Right lobe of liver (tissue), 6 donors: Measurements from ENCODE around the gene M6PR. TPM values are rescaled to one million over a fixed set of nuclear protein-coding genes. Genes with fewer than 3 reads are reported as not detected.

Source experiments
- ATAC-seq, 4 donors: fragments of 200-7000 bp; cut with Tn5 transposase; one replicate each; pipeline ENCODE4 v1.9.1; 2020; ENCODE audit warnings: mild to moderate bottlenecking in 4 of 4, moderate library complexity in 4 of 4
- DNase-seq, 3 donors: peaks; one replicate each; pipeline ENCODE4 v3.0.0-alpha.2; 2020
- H3K27ac ChIP-seq, 3 donors: fragments of 200-600 bp; one replicate each; pipeline ENCODE4 v1.8.0; 2022
- H3K27me3 ChIP-seq, 2 donors: fragments of 200-600 bp; one replicate each; pipeline ENCODE4 v1.8.0; 2022
- H3K36me3 ChIP-seq, 4 donors: fragments of 200-600 bp; sonication (generic) in 1 of 4; one replicate each; pipeline versions ENCODE4 v1.5.1 to v1.8.0; 2017 to 2022; ENCODE audit warnings: control low read depth in 1 of 4
- H3K4me1 ChIP-seq, 4 donors: fragments of 200-600 bp; sonication (generic) in 1 of 4; one replicate each; pipeline versions ENCODE4 v1.5.1 to v1.8.0; 2017 to 2022; ENCODE audit warnings: control low read depth in 1 of 4
- H3K4me3 ChIP-seq, 3 donors: fragments of 200-600 bp; one replicate each; pipeline ENCODE4 v1.8.0; 2022
- H3K9me3 ChIP-seq, 4 donors: fragments of 200-600 bp; sonication (generic) in 1 of 4; one replicate each; pipeline versions ENCODE4 v1.5.1 to v1.8.0; 2017 to 2022; ENCODE audit warnings: control low read depth in 1 of 4
- CTCF ChIP-seq, 4 donors: fragments of 200-600 bp in 3 of 4; fragments of 450-650 bp in 1 of 4; IDR thresholded peaks; one replicate each; pipeline versions ENCODE4 v1.5.1 to v1.8.0; 2016 to 2022; ENCODE audit warnings: antibody characterized with exemption in 4 of 4, mild to moderate bottlenecking in 2 of 4
- POLR2A ChIP-seq: fragments of 450-650 bp; IDR thresholded peaks from one replicate; pipeline ENCODE4 v1.6.1; 2017; ENCODE audit warnings: antibody characterized with exemption, mild to moderate bottlenecking
- WGBS: methylation state at CpG from one replicate; pipeline ENCODE4 v1.1.6; 2018; ENCODE audit warnings: low coverage, low lambda C conversion rate; ENCODE audit not compliant: insufficient coverage; ENCODE audit errors: missing lambda C conversion rate; 5-methylcytosine and 5-hydroxymethylcytosine counted together
- intact Hi-C, 2 donors: fragments of 100-400 bp; cut with DNase I; formaldehyde crosslinking; loops; one replicate each; pipeline versions ENCODE4 v1.11.2 to v1.14.1; 2022
- total RNA-seq, 6 experiments: library from RNA; depleted of rRNA in 2 of 6; stranded (reverse); fragments of >200 nt in 2 of 6; fragmentation: NEBNext Ultra II Directional in 3 of 6; extraction: Animal tissue kit (Norgen Biotek cat#: 25700) in 3 of 6; gene quantifications; one replicate each; pipeline versions ENCODE4 v1.1.0 to v1.2.4, GENCODE V29; 2016 to 2023
- donor health status: DM: no; HTN: yes; CAD: no.
- donor health status: DM: no; HTN: no; CAD: no.
- donor health status: DM: no; HTN: no; CAD: no.
- donor health status: DM: no; HTN: yes; CAD: no.
- donor health status: DM: no; HTN: yes; CAD: no.

The M6PR gene
- total RNA-seq, 6 experiments from 2014 or later = 45.5 to 82.2 (median 69.1) TPM

- DNase-seq (no peak), ATAC-seq (no peak)
- intact Hi-C loops = no loop called here
- Histone ChIP-seq H3K27ac (no peak overlapping the region), H3K4me1 (no peaks in the 10 kb centered on the region), H3K4me3 (no peak overlapping the region), H3K27me3 (no peaks in the 10 kb centered on the region), H3K9me3 (no peaks in the 10 kb centered on the region), H3K36me3 (no peaks in the 10 kb centered on the region)
- WGBS = 47% methylated on average over 3 of the region's 3 CpGs
- TF ChIP-seq POLR2A = no peak
- TF ChIP-seq CTCF (IDR thresholded peaks at IDR 0.05) = no peak
Observed at GRCh38 chr12:8911606-8912268, 37.7 kb downstream of the M6PR start.

- intact Hi-C loops = no loop called here
- no peak overlapping the region for H3K4me3 ChIP-seq
Observed at GRCh38 chr12:8909752-8910151, 39.7 kb downstream of the M6PR start.

GRCh38 chr12:8907513-8907912 lies 41.9 kb downstream of the M6PR start:
- H3K27ac ChIP-seq = no peak overlapping the region
- H3K9me3 ChIP-seq = no peaks in the 10 kb centered on the region
- 82% methylated on average over 3 of the region's 3 CpGs for WGBS
- no peaks in the 10 kb centered on the region for H3K4me1 ChIP-seq
- TF ChIP-seq POLR2A (no peak), CTCF (IDR thresholded peaks at IDR 0.05) (no peak)
- H3K27me3 ChIP-seq = no peaks in the 10 kb centered on the region
- no peak overlapping the region for H3K4me3 ChIP-seq
- no peak for DNase-seq
- intact Hi-C loops = no loop called here
- no peaks in the 10 kb centered on the region for H3K36me3 ChIP-seq
- ATAC-seq = no peak

More at GRCh38 chr12:8909752-8910151, 39.7 kb downstream of the M6PR start:
- no peaks in the 10 kb centered on the region for H3K36me3 ChIP-seq
- ATAC-seq (no peak), DNase-seq (no peak)
- TF ChIP-seq POLR2A (no peak), CTCF (IDR thresholded peaks at IDR 0.05) (no peak)
- WGBS = 68% methylated on average over 5 of the region's 5 CpGs
- H3K4me1 ChIP-seq = no peaks in the 10 kb centered on the region
- no peaks in the 10 kb centered on the region for H3K9me3 ChIP-seq
- H3K27me3 ChIP-seq = no peaks in the 10 kb centered on the region
- H3K27ac ChIP-seq = no peak overlapping the region

- Histone ChIP-seq H3K27me3 (no peaks in the 10 kb centered on the region), H3K27ac (no peak overlapping the region), H3K36me3 (no peaks in the 10 kb centered on the region), H3K4me1 (no peaks in the 10 kb centered on the region), H3K4me3 (no peak overlapping the region), H3K9me3 (no peaks in the 10 kb centered on the region)
- TF ChIP-seq POLR2A (no peak), CTCF (IDR thresholded peaks at IDR 0.05) (no peak)
- 71% methylated on average over 12 of the region's 16 CpGs for WGBS
- no peak for ATAC-seq
- intact Hi-C loops = no loop called here
- no peak for DNase-seq
Observed at GRCh38 chr12:8906266-8907180, 42.9 kb downstream of the M6PR start.
